Ovary (tissue), 3 donors: Measurements from ENCODE around the gene KCTD18.

Source experiments
- CTCF ChIP-seq, 3 donors: fragments of 450-650 bp in 2 of 3; fragments of 200-600 bp in 1 of 3; IDR thresholded peaks; one replicate each; pipeline versions ENCODE4 v1.5.1 to v1.8.0; 2016 to 2022; ENCODE audit warnings: antibody characterized with exemption in 3 of 3, mild to moderate bottlenecking in 1 of 3
- EP300 ChIP-seq: sonication (generic); formaldehyde crosslinking; IDR thresholded peaks from one replicate; pipeline ENCODE4 v1.6.1; 2017; ENCODE audit warnings: antibody characterized with exemption
- donor health status: DM: no; HTN: no; CAD: no.

DNA sequence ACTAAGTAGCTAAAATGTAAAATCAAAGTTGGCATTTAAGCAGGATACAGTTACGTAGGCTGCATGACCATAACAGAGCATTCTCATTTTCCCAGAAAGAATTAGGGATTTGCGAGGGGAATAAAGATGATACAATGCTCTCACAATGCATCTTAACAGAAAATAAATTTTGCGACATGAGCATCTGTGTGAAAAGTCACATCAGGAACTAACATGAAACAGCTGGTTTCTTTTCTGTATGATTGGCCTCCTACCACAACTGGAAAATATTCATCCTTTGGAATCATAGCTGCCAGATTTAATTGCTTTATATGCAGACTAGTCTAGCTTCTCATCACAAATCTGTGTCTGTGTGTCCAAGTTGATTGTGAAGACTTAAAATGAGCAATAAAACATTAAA is 66.0 kb downstream of the KCTD18 start:
- TF ChIP-seq CTCF (IDR thresholded peaks at IDR 0.05) (no peak), EP300 (no peak)
